Mucosa of gallbladder (tissue), 1 donor: Measurements from ENCODE around the gene WDR75. TPM values are rescaled to one million over a fixed set of nuclear protein-coding genes. Genes with fewer than 3 reads are reported as not detected.
"Not testable (repeated sequence)": the region's sequence is repeated elsewhere in the genome, so short reads cannot be mapped to it uniquely, and the experiment has no call there.

Experiments
- DNase-seq: peaks from one replicate; pipeline ENCODE4 v3.0.0-alpha.2; 2020; ENCODE audit warnings: low spot score
- total RNA-seq: library from RNA; stranded (reverse); gene quantifications from one replicate; pipeline ENCODE4 v1.2.1, GENCODE V29; 2021
- donor health status: DM: no; HTN: no; CAD: no.

The WDR75 gene
- total RNA-seq, 1 donor from 2014 or later = 18.8 TPM

DNA sequence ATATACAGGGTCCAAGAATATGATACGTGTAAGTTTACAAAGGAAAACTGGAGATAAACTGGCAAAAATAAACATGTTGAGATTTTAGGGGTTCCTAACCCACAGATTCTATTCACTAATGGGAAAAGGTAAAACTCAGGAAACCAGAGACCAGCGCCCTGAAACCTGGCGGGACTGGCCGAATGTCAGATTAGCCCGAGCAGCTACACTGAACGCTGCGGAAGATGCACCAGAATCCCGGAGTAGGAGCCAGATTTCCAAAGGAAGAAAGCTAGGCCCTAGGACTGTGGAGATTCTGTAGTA, 679 bp upstream of the WDR75 start:
- no peak for DNase-seq

DNA sequence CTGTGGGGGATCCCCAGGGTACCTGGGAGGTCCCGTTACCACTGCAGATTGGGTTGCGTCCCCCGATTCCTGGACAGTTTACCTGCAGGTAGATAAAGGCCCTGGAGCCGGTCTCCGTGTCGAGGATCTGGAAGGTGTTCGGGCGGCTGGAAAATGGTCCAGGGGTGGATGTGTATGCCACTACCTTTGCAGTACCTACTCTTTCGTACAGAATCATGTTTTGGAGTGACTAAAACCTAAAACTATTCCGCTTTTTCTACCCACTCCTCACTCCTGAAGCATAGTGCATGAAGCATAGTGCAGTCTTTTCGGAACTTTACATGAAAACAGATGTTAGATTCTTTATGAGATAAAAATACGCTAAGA, 418 bp downstream of the WDR75 start:
- no peak for DNase-seq

DNA sequence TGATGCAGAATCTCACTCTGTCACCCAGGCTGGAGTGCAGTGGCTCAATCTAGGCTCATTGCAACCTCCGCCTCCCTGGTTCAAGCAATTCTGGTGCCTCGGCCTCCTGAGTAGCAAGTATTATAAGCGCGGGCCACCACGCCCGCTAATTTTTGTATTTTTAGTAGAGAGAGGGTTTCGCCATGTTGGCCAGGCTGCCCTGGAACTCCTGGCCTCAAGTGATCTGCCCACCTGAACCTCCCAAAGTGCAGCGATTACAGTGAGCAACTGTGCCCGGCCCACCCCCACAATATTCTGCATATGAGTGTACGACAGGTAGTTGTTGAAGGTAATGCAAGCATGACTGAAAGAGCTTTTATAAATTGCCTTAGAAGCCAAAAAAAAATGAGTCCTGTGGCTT, 1.2 kb downstream of the WDR75 start:
- DNase-seq = no peak

DNA sequence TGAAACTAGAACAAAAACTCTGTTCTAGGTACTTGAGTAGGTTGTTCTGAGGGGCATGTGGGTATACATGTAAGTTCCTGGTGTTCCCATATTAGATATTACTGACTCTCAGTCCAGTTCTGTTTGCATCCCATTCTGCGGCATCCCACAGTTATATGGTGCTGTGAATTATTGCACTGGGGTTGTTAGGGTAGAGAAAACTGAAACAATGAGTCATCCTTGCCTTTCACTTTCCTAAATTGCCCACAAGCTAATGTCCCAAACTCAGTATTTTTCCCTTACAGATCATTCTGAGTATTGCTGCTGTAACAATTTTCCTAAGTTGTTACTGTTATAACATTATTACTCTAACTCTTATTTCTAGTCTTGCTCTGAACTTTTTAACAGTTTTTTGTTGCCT, 3.0 kb downstream of the WDR75 start:
- no peak for DNase-seq

DNA sequence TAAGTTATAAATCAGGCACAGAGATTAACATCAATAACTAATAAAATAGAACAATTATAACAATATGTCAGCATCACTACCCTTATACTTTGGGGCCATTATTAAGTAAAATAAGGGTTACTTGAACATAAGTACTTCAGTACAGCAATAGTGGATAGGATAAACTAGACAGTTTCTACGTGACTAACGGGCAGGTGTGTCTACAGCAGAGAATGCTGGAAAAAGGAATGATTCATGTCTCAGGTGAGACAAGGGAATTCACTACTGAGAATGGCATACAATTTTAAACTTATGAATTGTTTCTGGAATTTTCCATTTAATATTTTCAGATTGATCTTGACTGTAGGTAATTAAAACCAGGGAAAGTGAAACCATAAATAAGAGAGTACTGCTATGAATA, 5.5 kb downstream of the WDR75 start:
- no peak for DNase-seq

DNA sequence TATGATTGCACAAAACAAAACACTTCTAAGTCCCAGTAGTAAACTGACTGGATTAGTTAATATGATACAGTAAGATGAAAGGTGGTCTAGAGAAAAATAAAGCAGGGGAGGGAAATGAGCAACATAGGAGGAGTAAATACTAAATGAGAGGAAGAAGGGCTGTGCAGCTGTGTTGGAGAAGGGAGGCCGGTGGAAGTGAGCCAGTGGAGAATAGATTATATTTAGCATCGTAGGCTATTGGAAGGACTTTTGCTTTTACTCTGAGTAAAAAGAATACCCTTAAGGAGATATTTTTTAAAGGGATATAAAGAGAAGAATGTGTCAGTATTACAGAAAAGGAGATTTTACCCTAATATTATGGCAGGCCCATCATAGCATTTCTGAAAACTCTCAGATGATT, 12.7 kb downstream of the WDR75 start:
- no peak for DNase-seq

DNA sequence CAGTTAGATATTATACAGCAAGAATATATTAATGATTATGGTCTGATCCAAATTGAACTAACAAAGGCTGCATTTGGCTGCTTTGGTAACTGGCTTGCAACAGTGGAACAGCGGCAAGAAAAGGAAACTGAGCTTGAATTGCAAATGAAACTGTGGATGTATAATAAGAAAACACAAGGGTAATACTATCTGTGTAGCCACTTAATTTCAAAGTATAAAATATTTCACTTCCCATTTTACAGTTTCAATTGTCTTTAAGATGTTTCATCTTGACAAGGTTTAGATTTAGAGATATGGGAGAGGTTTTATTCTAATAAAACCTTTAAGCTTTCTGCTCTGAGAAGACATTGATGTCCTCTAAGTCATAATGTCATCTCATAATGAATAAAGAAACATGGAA, 23.8 kb downstream of the WDR75 start:
- DNase-seq = no peak

DNA sequence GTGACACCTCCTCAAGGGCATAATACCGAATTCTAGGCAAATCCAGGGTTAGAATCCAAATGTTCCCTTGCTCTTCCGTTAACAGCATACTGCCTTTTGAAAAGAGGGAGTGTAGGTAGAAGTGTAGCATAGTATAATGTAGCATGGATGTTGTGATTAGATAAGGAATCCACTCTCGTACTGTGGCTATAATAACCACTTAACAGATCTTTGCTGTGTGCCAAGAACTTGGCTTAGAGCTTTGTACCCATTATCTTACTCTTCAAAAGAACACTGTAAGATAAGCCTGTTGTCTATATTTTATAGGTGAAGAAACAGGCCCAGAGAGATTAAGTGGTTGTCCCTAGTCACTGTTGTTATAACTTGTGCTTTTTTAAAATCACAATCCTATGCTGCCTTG, 24.2 kb downstream of the WDR75 start:
- DNase-seq = no peak

DNA sequence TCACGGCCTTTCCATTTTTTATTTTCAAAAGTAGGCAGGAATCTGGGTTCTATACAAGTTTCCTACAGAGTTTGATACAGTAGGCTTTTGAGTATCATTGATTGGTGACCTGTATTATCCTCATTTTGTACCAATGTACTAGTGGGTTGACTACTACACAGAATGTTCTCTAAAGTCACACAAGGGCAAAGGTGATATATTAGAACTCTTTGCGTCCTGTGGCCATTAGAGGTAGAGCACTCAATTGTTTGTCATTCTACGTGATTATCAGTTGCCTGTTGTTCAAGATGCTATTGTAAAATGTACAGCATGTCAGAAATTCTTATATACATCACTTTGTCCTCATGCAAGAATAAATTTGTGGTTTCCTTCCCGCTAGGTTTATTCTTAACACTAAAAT, 24.8 kb downstream of the WDR75 start:
- DNase-seq = no peak

DNA sequence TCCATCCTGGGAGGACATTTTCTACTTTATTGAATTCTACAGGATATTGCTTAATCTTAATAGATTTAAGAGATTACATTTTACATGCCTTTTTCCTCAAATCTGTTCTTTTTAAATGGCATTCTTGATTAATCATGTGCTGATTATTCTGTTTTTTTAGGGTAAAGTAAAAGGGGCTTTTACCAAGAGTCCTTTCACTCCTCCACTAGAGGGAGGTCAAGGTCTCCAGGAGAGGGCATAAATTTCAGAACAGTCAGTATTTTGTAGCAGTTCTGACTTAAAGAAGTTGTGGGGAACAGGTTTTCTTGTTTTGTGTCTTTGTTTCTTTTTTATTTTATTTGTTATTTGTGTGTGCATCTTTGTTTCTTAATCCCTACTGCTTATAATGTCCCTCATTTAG, 25.4 kb downstream of the WDR75 start:
- no peak for DNase-seq

DNA sequence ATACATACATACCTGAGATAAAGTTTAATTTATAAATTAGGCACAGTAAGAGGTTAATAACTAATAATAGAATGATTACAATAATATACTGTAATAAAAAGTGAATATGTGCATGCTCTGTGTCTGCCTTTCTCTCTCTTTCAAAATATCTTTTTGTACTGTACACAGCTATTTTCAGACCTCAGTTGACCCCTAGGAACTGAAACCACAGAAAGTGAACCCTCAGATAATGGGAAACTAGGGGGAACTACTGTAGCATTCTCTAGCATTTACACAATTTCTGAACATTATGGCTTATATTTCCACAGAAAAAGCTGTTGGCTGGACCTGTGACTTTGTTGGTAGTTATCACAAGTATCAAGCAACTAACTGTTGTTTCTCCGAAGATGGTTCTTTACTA, 25.9 kb downstream of the WDR75 start:
- no peak for DNase-seq

DNA sequence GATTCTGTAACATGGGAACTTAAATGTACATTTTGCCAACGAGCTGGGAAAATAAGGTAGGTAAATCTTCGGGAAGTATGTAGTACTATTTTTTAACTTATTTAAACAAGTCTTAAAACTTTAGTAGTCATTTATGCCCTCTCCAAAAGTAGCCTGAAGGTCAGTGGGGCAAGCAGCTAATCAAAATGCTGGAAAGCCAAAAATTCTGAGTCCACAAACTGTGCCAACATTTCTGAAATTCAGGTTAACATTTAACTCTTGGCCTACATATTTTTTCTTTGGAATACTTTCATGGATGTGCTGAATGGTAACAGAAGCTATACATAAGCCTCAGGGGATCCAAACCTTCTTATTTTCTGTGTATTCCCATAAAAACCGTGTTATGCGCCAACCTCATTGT, 26.3 kb downstream of the WDR75 start:
- no peak for DNase-seq

DNA sequence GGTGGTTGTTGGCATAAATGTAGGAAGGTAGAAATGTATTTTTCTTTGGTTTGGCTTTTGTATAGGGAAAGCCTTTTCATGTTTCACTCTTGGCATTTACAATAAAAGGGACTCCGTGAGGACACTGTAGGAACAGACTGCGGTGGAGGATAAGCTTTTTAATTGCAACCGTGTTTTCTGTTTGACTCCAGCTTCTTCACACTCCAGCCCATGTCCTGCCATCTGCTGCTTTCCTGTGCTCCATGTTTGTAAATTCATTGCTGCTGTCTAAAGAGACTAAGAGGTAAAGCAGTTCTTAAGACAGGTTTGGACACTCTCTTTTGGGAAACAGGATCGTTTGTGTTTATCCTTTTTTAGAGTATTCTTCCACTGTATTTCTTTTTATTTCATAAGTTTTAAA, 33.3 kb downstream of the WDR75 start:
- no peak for DNase-seq

DNA sequence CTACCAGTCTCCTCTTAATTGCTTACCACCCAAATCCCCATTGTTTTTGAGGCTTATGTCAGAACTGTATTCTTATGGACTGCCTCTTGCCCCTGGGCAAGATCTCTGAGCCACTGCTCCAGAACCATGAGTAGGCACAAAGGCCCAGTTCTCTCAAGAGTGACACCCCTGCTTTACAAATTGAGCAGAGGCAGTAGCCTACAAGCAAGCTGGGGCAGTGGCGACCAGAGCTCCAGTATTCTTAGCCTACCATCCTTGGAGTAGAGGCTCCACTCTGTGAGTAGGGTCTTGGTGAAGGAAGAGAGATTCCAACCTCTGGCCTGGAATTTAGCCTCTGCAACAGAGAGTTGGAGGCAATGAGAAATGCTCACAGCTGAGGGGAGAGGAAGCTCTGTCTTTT, 36.5 kb downstream of the WDR75 start:
- DNase-seq = no peak

DNA sequence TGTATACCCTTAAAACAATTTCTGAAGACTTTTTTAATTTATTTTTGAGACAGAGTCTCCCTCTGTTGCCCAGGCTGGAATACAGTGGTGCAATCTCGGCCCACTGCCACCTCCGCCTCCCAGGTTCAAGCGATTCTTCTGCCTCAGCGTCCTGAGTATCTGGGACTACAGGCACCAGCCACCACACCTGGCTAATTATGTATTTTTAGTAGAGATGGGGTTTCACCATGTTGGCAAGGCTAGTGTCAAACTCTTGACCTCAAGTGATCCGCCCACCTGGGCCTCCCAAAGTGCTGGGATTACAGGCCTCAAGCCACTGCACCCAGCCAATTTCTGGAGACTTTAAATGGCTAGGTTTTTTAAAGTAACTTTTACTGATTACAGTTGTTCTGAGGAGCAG, 37.0 kb downstream of the WDR75 start:
- DNase-seq = not testable (repeated sequence)

DNA sequence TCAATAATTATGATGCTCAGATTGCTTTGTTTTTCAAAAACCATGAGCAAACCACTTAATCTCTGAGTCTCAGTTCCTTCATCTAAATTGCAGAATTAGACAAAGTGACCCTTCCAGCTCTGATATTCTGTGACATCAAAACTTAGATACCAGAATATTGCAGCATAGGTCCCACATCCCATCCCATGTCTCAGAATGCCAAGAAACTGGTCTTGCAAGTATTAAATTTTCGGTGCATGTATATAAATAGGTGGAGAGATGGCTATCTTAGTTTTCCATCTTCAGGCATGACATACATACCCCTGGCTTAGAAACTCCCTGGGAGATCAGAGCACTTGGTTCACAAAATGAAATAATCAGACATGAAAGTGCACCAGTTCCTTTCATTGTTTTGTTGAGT, 39.8 kb downstream of the WDR75 start:
- no peak for DNase-seq

DNA sequence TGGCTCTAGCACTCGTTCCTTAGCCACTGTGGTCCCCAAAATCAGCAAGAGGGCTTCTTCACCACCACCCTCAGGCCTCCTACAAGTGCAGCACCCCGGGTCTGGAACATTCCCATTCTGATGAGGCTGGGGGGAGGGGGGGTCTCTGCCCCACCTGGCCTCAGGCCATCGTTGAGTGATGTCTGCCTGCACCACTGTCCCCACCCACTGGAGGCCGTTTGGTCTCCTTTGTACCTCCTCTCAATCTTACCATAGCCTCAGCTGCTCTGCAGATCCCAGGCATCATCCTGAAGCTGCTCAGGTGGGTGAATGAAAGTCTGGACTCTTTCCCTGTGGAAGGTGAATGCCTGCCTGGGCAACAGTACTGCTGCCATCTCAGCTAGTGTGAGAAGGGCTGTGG, 42.3 kb downstream of the WDR75 start:
- no peak for DNase-seq

DNA sequence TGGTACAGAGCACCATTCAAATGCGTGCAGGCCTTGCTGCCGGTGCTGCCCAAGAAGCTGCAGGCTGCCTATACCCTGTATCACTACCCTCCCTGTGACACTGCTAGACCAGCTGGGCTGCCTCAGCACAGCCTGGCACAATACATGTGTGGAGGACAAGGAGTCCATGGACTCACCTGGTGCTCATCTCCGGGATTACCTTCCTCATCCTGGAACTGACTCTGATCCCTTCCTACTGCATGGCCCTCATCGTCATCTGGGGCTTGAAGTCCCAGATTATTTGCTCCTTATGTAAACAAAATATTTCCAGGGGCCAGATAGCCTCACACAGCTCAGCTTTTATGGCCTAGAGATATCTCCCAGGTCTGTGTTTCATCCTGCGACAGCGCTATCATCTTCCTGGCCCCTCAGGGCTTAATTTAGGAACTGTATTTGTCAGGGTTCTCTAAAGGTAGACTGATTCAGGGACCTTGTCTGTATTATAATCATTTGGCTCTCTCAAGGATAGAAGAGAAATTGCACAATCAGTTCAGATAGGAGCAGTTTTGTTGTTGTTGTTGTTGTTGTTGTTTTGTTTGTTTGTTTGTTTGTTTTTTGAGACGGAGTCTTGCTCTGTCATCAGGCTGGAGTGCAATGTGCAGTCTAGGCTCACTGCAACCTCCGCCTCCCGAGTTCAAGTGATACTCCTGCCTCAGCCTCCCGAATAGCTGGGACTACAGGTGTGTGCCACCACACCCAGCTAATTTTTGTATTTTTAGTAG, 42.9 kb downstream of the WDR75 start:
- no peak for DNase-seq

DNA sequence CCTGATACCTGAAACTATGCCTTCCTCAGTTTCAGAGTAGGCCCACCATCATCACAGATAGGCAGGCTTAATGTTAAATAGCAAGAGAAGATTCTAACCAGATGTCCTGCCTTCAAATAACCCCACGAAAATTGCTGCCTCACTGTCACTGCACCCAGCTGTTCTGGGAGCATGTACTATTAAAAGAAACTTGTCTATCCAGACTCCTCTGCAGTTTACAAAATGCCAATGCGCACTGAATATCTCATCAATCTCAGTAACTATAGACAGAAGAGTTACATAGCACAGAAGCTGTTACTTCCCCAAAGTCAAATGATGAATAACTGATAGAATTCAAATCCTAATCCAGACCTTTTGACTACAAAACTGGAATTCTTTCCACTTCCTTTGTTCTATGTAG, 43.9 kb downstream of the WDR75 start:
- no peak for DNase-seq

DNA sequence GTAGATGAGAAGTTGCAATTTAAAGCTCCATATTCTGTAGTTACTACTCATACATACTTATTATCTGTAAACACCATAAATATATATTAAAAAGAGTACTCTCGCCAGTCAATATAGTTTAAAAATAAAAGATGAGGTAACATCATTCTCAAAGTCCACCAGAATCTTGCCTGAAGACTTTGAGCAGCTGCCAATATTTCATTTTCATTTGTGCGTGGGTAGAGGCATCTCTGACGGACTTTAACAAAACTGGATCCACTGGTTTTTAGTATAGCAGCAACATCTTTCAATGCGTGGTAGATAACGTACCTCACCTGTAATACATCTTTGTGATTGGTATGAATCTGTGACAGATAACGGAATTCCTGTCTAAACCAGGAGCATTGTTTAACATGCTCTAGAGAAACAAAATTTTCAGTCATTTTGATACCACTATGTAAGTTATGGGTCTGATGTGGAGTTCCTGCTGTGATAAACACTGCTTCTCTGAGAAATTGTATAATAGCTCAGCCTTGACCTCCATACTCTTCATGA, 45.0 kb downstream of the WDR75 start:
- DNase-seq = no peak

DNA sequence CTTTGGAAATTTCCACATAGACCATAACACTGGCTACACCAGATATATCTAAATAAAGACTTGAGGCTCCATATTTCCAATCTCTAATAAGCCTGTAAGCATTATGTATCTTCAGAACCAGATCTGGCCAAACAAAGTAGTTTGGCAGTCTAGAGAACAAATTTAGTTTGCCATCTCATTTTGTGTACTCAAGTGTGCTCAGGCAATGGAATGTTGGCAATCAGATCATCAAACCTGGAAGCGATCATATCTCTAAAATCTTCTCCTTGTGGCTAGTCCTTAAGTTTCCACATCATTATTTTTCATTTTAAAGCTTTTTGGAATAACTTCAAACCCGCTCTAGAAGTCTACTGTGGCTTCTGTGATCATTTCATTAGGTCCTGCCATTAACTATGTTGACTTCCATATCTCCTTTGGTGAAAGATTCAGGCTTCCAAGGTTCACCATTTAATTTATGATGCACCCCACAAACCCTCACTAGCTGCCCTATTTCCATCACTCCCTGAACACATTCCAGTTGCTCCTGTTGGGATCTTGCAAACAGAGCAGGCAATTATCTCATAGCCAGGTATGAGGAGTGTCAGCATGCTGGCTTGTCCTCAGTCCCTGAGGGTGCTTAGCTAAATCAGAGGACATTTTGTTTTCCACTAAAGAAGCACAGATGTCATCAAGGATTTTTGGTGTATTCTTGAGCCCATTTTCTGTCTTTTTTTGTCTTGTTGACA, 46.2 kb downstream of the WDR75 start:
- DNase-seq = no peak

DNA sequence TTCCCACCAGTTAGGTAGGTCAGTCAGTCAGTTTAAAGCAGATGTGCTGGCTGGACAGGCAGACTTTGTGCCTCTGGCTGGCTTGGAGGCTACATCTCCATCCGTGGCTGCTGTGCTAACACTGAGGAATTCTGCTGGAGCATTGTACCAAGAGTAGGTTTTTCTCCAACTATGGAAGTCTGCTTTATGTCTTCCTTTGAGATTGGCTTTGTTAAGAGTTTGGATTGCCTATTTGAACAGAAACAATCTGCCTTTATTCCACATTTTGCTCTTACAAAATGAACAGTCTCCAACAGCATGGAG, 46.7 kb downstream of the WDR75 start:
- DNase-seq = no peak

DNA sequence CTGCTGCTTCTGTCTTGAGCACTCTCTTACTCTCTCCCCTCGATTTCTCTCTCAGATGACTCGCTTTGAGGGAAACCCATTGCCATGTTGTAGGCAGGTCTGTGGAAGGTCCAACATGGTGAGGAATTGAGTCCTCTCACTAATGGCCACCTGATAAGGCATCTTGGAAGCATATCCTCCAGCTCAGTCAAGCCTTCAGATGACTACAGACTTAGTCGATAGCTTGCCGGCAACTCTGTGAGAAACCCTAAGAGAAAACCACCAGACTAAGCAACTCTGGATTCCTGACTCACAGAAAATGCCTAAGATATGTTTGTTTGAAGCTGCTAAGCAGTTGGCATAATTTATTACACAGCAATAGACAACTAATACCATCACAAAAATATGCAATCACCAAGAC, 51.2 kb downstream of the WDR75 start:
- DNase-seq = no peak

DNA sequence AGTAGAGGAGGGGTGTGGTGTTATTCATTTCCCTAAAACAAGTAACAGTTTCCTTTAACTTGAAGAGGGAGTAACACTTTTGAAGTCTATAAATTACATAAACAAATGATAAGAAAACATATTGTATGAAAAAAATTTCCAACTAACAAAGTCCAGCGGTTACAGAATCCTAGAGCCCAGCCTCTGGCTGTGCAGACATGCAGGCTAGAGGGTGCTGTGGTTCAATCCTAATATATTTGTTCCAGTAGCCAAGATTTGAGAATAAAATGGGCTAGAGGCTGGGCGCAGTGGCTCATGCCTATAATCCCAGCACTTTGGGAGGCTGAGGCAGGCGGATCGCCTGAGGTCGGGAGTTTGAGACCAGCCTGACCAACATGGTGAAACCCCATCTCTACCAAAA, 56.9 kb downstream of the WDR75 start:
- DNase-seq = no peak
